NB4 (cell line): ENCODE data around the gene EXOC4.

ENCODE experiments used
- POLR2A ChIP-seq: IDR thresholded peaks from 2 replicates; pipeline ENCODE4 v1.6.1; 2011; ENCODE audit warnings: mild to moderate bottlenecking; ENCODE audit not compliant: insufficient read length; ENCODE audit errors: extremely low read depth
- TF ChIP-seq, protein P1 (sequence below): IDR thresholded peaks from one replicate; pipeline ENCODE4 v1.5.1; 2012; ENCODE audit warnings: low read depth, low read length
- TF ChIP-seq, protein P2 (sequence below): IDR thresholded peaks from 2 replicates; pipeline ENCODE4 v1.6.1; 2011; ENCODE audit warnings: low read depth, low read length

DNA sequence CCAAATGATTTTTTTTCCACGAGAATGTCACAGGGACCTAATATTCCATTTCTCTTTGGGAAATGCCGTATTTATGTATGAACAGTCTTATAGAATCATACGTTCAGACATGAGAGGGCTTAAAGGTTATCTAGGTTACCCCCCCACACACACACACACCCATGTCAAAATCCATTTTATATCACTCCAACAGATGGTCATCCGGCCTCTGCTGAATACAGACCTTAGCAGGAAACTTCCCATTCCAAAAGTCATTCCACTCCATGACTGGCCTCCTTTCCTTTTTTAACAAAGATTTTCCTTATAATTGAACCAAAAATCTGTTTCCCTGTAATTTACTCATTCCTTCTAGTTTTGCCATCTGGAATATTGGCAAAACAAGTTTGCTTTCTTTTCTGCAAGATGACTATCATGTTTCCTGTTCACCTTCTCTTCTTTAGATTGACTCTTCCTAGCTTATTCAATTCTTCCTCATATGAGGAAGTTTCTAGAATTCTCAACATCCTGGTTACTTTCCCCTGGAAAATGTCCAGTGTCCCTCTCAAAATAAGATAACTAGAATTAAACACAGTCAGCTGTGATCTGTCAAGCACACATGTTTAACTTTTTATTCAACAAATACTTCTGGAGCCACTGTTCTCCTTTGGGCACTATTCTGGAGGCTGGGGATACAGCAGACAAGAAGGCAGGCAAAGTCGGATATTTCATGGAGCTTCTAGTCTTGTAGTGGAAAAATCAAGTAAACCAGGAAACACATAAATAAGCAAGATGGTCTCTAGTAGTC is 597.8 kb downstream of the EXOC4 start:
- TF ChIP-seq, protein P1, sequence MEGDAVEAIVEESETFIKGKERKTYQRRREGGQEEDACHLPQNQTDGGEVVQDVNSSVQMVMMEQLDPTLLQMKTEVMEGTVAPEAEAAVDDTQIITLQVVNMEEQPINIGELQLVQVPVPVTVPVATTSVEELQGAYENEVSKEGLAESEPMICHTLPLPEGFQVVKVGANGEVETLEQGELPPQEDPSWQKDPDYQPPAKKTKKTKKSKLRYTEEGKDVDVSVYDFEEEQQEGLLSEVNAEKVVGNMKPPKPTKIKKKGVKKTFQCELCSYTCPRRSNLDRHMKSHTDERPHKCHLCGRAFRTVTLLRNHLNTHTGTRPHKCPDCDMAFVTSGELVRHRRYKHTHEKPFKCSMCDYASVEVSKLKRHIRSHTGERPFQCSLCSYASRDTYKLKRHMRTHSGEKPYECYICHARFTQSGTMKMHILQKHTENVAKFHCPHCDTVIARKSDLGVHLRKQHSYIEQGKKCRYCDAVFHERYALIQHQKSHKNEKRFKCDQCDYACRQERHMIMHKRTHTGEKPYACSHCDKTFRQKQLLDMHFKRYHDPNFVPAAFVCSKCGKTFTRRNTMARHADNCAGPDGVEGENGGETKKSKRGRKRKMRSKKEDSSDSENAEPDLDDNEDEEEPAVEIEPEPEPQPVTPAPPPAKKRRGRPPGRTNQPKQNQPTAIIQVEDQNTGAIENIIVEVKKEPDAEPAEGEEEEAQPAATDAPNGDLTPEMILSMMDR = no peak
- no peak for TF ChIP-seq POLR2A
- TF ChIP-seq, protein P2, sequence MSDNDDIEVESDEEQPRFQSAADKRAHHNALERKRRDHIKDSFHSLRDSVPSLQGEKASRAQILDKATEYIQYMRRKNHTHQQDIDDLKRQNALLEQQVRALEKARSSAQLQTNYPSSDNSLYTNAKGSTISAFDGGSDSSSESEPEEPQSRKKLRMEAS = no peak
